Gastrocnemius medialis (tissue), 4 donors: Measurements from ENCODE around the gene KRT80.

Experiments used
- POLR2A ChIP-seq, 2 donors: fragments of 450-650 bp; IDR thresholded peaks; one replicate each; pipeline ENCODE4 v1.6.1; 2017; ENCODE audit warnings: antibody characterized with exemption in 2 of 2, mild to moderate bottlenecking in 2 of 2, moderate library complexity in 2 of 2
- TF ChIP-seq, protein P1 (sequence below), 5 experiments: fragments of 450-650 bp in 3 of 5; fragments of 200-600 bp in 2 of 5; sonication (generic) in 2 of 5; IDR thresholded peaks in 4 of 5; conservative IDR thresholded peaks in 1 of 5; 1 replicate in 4 of 5; 2 replicates in 1 of 5; pipeline ENCODE4 v1.5.1; 2016 to 2019; ENCODE audit warnings: antibody characterized with exemption in 5 of 5, mild to moderate bottlenecking in 3 of 5, moderate library complexity in 3 of 5

DNA sequence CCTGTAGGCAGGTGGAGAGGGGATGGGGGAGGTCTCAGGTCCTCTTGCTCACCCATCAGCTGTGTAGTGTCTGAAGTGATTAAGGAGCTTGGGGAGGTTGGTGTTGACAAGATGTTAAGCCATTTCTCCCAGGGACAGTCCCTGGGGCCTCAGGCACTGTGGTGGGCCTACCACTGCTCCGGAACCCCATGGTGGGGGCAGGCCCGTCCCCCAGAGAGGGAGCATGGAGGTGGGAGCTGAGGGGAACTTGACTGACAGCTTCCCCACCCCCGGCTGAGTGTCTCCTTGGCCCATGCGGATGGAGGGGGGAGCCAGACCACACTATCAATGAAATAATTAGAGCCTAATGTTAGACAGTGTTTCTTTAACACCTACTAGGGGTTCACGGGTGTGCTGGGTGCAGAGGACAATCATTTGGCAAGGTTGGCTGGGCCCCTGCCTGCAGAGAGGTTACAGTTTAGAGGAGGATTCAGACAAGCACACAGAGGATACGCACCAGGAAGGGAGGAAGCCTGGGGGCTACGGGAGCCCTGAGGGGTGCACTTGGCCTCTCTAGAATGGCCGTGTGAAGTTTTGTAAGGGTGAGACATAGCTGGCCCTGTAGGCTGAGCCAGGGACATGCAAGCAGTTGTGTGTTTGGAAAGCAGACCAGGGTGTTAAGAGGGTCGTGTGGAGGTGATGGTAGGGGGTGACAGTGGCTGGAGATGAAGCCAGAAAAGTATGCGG, 19.3 kb upstream of the KRT80 start:
- TF ChIP-seq, protein P1, sequence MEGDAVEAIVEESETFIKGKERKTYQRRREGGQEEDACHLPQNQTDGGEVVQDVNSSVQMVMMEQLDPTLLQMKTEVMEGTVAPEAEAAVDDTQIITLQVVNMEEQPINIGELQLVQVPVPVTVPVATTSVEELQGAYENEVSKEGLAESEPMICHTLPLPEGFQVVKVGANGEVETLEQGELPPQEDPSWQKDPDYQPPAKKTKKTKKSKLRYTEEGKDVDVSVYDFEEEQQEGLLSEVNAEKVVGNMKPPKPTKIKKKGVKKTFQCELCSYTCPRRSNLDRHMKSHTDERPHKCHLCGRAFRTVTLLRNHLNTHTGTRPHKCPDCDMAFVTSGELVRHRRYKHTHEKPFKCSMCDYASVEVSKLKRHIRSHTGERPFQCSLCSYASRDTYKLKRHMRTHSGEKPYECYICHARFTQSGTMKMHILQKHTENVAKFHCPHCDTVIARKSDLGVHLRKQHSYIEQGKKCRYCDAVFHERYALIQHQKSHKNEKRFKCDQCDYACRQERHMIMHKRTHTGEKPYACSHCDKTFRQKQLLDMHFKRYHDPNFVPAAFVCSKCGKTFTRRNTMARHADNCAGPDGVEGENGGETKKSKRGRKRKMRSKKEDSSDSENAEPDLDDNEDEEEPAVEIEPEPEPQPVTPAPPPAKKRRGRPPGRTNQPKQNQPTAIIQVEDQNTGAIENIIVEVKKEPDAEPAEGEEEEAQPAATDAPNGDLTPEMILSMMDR (IDR thresholded peaks at IDR 0.05 in 4 of 5, conservative IDR thresholded peaks at IDR 0.05 in 1 of 5): no peak
- TF ChIP-seq POLR2A (IDR thresholded peaks at IDR 0.05): no peak
